Measurements from ENCODE around the gene CRYM.
"Not testable (repeated sequence)": the region's sequence is repeated elsewhere in the genome, so short reads cannot be mapped to it uniquely, and the experiment has no call there.

Gene CRYM

GRCh38 chr16:21301895-21302291 is 23.8 kb upstream of the CRYM start:
- Histone ChIP-seq H3K27ac (ENCODE audit: low read length) (no peak overlapping the region), H3K36me3 (ENCODE audit: control insufficient read depth, low read depth, low read length) (no peaks in the 10 kb centered on the region), H3K27me3 (ENCODE audit: control insufficient read depth, insufficient read depth, low read length) (peaks cover 55% of the 10 kb centered on the region), H3K4me3 (ENCODE audit: low read length) (peak overlapping the region; percentile 58), H3K9ac (ENCODE audit: low read length) (no peak overlapping the region), H3K4me1 (ENCODE audit: control insufficient read depth, low read depth, low read length) (peaks cover 8% of the 10 kb centered on the region), H3K9me3 (ENCODE audit: control insufficient read depth, low read depth, low read length) (no peaks in the 10 kb centered on the region)

- H3K36me3 ChIP-seq (ENCODE audit: control insufficient read depth, low read depth, low read length), result no peaks in the 10 kb centered on the region
- peaks cover 8% of the 10 kb centered on the region for H3K4me1 ChIP-seq (ENCODE audit: control insufficient read depth, low read depth, low read length)
- peak overlapping the region; percentile 58 for H3K4me3 ChIP-seq (ENCODE audit: low read length)
- no peak overlapping the region for H3K27ac ChIP-seq (ENCODE audit: low read length)
- H3K9ac ChIP-seq (ENCODE audit: low read length), result no peak overlapping the region
- H3K9me3 ChIP-seq (ENCODE audit: control insufficient read depth, low read depth, low read length), result no peaks in the 10 kb centered on the region
- H3K27me3 ChIP-seq (ENCODE audit: control insufficient read depth, insufficient read depth, low read length), result peaks cover 55% of the 10 kb centered on the region
Measured at GRCh38 chr16:21301168-21301894, 23.2 kb upstream of the CRYM start.

DNA sequence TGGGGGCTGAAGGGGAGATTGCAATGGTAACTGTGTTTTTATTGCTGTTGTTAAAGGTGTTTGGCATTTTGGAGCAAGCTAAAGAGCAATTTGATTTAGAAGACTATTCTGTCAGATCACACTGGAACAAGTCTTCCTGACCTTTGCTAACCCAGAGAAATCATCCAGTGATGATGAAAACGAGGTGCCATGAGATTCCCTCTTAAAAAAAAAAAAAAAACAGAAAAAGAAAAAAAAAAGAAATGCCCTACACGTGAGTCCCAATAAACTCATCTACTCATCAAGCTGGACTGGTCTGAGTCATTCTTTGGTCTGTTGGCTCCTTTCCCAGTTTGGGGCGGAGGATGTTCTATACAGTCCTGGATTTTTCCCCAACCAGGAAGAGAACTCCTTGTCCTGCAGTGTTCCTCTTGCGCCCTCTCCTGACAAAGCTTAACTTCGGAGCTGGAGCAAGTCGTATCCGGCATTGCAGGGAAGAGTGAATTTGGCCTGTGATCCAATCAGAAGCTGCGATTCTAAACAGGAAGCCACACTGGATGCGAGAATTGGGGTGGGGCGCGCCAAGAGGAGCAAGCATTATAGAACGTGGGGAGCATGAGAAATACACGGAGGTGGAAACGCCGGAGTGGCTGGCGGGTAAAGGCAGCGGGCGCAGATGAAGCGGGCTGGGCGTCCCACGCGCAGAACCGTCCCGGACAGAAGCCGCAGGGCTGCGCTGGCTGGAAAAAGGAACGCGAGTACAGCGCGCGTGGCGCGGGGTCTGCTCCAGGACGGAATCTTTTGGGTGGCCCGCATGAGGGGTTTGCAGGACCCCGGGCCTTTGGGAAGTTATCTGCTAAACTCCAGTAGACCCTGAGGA is 22.4 kb upstream of the CRYM start:
- Histone ChIP-seq H3K36me3 (ENCODE audit: control insufficient read depth, low read depth, low read length) (no peaks in the 10 kb centered on the region), H3K4me1 (ENCODE audit: control insufficient read depth, low read depth, low read length) (peaks cover 8% of the 10 kb centered on the region), H3K9me3 (ENCODE audit: control insufficient read depth, low read depth, low read length) (no peaks in the 10 kb centered on the region), H3K4me3 (ENCODE audit: low read length) (peak overlapping the region; percentile 58), H3K9ac (ENCODE audit: low read length) (no peak overlapping the region), H3K27ac (ENCODE audit: low read length) (no peak overlapping the region), H3K27me3 (ENCODE audit: control insufficient read depth, insufficient read depth, low read length) (peaks cover 47% of the 10 kb centered on the region)

- not testable (repeated sequence) for H3K4me1 ChIP-seq (ENCODE audit: control insufficient read depth, low read depth, low read length); H3K36me3 ChIP-seq (ENCODE audit: control insufficient read depth, low read depth, low read length); H3K27me3 ChIP-seq (ENCODE audit: control insufficient read depth, insufficient read depth, low read length); H3K27ac ChIP-seq (ENCODE audit: low read length); H3K4me3 ChIP-seq (ENCODE audit: low read length); H3K9ac ChIP-seq (ENCODE audit: low read length)
- peaks cover 10% of the 10 kb centered on the region for H3K9me3 ChIP-seq (ENCODE audit: control insufficient read depth, low read depth, low read length)
Measured at GRCh38 chr16:21289789-21290188, 11.7 kb upstream of the CRYM start.

GRCh38 chr16:21285314-21285713 is 7.2 kb upstream of the CRYM start:
- H3K27ac ChIP-seq (ENCODE audit: low read length), result no peak overlapping the region
- H3K4me3 ChIP-seq (ENCODE audit: low read length), result no peak overlapping the region
- no peak overlapping the region for H3K9ac ChIP-seq (ENCODE audit: low read length)
- no peaks in the 10 kb centered on the region for H3K36me3 ChIP-seq (ENCODE audit: control insufficient read depth, low read depth, low read length)
- peaks cover 8% of the 10 kb centered on the region for H3K27me3 ChIP-seq (ENCODE audit: control insufficient read depth, insufficient read depth, low read length)
- H3K4me1 ChIP-seq (ENCODE audit: control insufficient read depth, low read depth, low read length), result peaks cover 10% of the 10 kb centered on the region
- peaks cover 10% of the 10 kb centered on the region for H3K9me3 ChIP-seq (ENCODE audit: control insufficient read depth, low read depth, low read length)

GRCh38 chr16:21284414-21284813 is 6.3 kb upstream of the CRYM start:
- Histone ChIP-seq H3K9me3 (ENCODE audit: control insufficient read depth, low read depth, low read length) (peaks cover 6% of the 10 kb centered on the region), H3K9ac (ENCODE audit: low read length) (no peak overlapping the region), H3K4me3 (ENCODE audit: low read length) (peak overlapping the region; percentile 72), H3K4me1 (ENCODE audit: control insufficient read depth, low read depth, low read length) (peaks cover 10% of the 10 kb centered on the region), H3K27ac (ENCODE audit: low read length) (no peak overlapping the region), H3K36me3 (ENCODE audit: control insufficient read depth, low read depth, low read length) (no peaks in the 10 kb centered on the region), H3K27me3 (ENCODE audit: control insufficient read depth, insufficient read depth, low read length) (peaks cover 9% of the 10 kb centered on the region)

DNA sequence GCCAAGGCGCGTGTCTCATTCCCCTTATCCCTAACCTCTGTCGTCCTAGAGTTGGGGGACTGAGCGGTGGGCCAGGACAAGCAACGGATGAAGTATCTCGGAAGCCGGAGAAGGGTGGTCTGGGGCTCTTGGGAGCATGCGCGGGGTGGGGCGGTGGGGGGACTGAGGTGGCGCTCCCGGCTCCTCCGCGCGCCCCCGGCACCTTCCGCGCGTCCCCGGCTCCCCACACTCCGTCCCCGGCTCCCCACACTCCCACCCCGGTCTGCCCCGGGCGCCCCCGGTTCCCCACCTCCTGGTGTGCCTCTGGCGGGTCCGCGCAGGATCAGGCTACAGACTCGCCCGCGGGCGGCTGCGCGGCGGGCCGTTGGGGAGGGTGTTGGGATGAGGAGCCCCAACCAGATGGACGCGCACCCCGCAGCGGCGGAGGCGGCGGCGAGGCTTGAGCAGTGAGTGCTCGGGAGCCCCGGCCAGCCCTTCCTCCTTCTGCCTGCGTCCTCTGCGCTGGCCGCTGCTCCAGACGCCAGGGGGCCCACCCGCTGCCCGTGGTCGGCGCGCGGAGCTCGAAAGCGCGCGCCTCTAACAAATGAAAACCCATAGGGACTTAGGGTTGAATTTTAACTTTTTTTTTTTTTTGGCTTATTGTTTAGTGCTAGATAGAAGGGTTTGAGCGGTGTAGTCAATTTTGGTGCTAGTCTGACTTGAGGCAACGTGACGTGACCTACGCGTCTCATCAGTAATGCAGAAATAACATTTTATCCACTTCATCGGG is 5.6 kb upstream of the CRYM start:
- H3K4me1 ChIP-seq (ENCODE audit: control insufficient read depth, low read depth, low read length), result peaks cover 10% of the 10 kb centered on the region
- peaks cover 16% of the 10 kb centered on the region for H3K27me3 ChIP-seq (ENCODE audit: control insufficient read depth, insufficient read depth, low read length)
- no peaks in the 10 kb centered on the region for H3K36me3 ChIP-seq (ENCODE audit: control insufficient read depth, low read depth, low read length)
- H3K4me3 ChIP-seq (ENCODE audit: low read length), result peak overlapping the region; percentile 72
- no peaks in the 10 kb centered on the region for H3K9me3 ChIP-seq (ENCODE audit: control insufficient read depth, low read depth, low read length)
- peak overlapping the region; percentile 45 for H3K9ac ChIP-seq (ENCODE audit: low read length)
- H3K27ac ChIP-seq (ENCODE audit: low read length), result no peak overlapping the region

- H3K27me3 ChIP-seq (ENCODE audit: control insufficient read depth, insufficient read depth, low read length), result peaks cover 31% of the 10 kb centered on the region
- no peaks in the 10 kb centered on the region for H3K9me3 ChIP-seq (ENCODE audit: control insufficient read depth, low read depth, low read length)
- H3K9ac ChIP-seq (ENCODE audit: low read length), result no peak overlapping the region
- H3K27ac ChIP-seq (ENCODE audit: low read length), result no peak overlapping the region
- H3K36me3 ChIP-seq (ENCODE audit: control insufficient read depth, low read depth, low read length), result no peaks in the 10 kb centered on the region
- H3K4me1 ChIP-seq (ENCODE audit: control insufficient read depth, low read depth, low read length), result no peaks in the 10 kb centered on the region
- no peak overlapping the region for H3K4me3 ChIP-seq (ENCODE audit: low read length)
Measured at GRCh38 chr16:21281698-21282389, 3.8 kb upstream of the CRYM start.

GRCh38 chr16:21279501-21279900 is 1.4 kb upstream of the CRYM start:
- no peaks in the 10 kb centered on the region for H3K36me3 ChIP-seq (ENCODE audit: control insufficient read depth, low read depth, low read length)
- H3K9ac ChIP-seq (ENCODE audit: low read length), result no peak overlapping the region
- no peak overlapping the region for H3K4me3 ChIP-seq (ENCODE audit: low read length)
- no peaks in the 10 kb centered on the region for H3K4me1 ChIP-seq (ENCODE audit: control insufficient read depth, low read depth, low read length)
- H3K27me3 ChIP-seq (ENCODE audit: control insufficient read depth, insufficient read depth, low read length), result peaks cover 26% of the 10 kb centered on the region
- no peaks in the 10 kb centered on the region for H3K9me3 ChIP-seq (ENCODE audit: control insufficient read depth, low read depth, low read length)
- no peak overlapping the region for H3K27ac ChIP-seq (ENCODE audit: low read length)

DNA sequence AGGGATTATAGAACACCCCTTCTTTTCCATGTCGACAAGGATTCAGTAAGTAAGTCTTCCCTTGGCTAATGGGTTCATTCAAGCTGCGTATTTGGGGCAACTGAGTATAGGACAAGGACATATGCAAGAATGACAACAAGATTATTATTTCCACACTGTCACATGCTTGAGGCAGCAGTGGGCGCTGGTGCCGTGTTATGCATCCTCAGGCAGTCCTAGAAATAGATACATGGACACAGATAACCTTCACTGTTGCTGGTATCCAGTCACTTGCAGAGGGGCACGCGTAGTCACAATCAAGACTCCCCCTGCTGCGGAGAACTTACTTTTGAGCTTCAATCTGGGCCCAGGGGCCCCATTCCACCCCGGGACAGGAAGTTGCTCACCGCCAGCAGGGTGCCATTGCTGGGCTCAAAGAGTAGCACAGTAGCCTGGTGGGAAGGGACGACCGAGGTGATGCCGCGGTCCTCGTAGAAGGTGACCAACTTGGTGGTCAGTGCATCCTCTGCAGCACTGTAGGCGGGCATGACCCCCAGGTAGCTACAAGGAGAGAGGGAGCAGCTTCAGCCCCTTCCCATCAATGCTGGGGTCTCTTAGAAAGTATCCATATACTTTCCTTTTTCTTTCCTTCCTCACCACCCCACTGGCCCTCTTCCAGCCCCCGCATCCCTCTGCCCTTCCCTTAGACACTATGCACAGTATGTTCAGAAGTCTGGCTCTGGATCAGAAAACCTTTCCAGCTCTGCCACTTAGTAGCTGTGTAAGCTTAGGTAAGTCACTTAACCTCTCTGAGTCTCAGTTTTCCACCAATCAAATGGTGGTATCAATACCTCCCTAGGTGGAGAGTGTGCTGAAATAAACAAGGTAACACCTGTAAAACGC is 804 bp downstream of the CRYM start:
- no peak overlapping the region for H3K27ac ChIP-seq (ENCODE audit: low read length)
- no peaks in the 10 kb centered on the region for H3K9me3 ChIP-seq (ENCODE audit: control insufficient read depth, low read depth, low read length)
- H3K4me1 ChIP-seq (ENCODE audit: control insufficient read depth, low read depth, low read length), result peaks cover 10% of the 10 kb centered on the region
- no peak overlapping the region for H3K9ac ChIP-seq (ENCODE audit: low read length)
- peaks cover 25% of the 10 kb centered on the region for H3K27me3 ChIP-seq (ENCODE audit: control insufficient read depth, insufficient read depth, low read length)
- peak overlapping the region; percentile 72 for H3K4me3 ChIP-seq (ENCODE audit: low read length)
- no peaks in the 10 kb centered on the region for H3K36me3 ChIP-seq (ENCODE audit: control insufficient read depth, low read depth, low read length)

Data from iPS-18a (cell line).